Medulla oblongata (tissue), 1 donor: ENCODE measurements around the gene SLC38A1.
"Not testable (repeated sequence)": the region's sequence is repeated elsewhere in the genome, so short reads cannot be mapped to it uniquely, and the experiment has no call there.

Source experiments
- DNase-seq: peaks from one replicate; pipeline ENCODE4 v3.0.0-alpha.2; 2015; ENCODE audit errors: extremely low spot score

SLC38A1 gene

GRCh38 chr12:46268583-46269428, at the start of gene SLC38A1:
Gene SLC38A1, minus strand, starts transcription at chr12:46269043. Its CDS starts 29,243 bp downstream, at chr12:46239800.
- DNase-seq, result peak; percentile 83

- DNase-seq, result no peak
Observed at GRCh38 chr12:46318037-46318436, 49.2 kb upstream of the SLC38A1 start.

GRCh38 chr12:46304070-46304469, 35.2 kb upstream of the SLC38A1 start:
- DNase-seq, result no peak

GRCh38 chr12:46303039-46303666, 34.3 kb upstream of the SLC38A1 start:
- peak; percentile 38 for DNase-seq

- DNase-seq, result no peak
Observed at GRCh38 chr12:46300910-46301309, 32.1 kb upstream of the SLC38A1 start.

GRCh38 chr12:46299851-46300250, 31.0 kb upstream of the SLC38A1 start:
- DNase-seq, result no peak

- no peak for DNase-seq
Observed at GRCh38 chr12:46298261-46298660, 29.4 kb upstream of the SLC38A1 start.

GRCh38 chr12:46296822-46297221, 28.0 kb upstream of the SLC38A1 start:
- DNase-seq, result no peak

- DNase-seq, result no peak
Observed at GRCh38 chr12:46292754-46293402, 24.0 kb upstream of the SLC38A1 start.

- not testable (repeated sequence) for DNase-seq
Observed at GRCh38 chr12:46291953-46292352, 23.1 kb upstream of the SLC38A1 start.

GRCh38 chr12:46285177-46285576, 16.3 kb upstream of the SLC38A1 start:
- DNase-seq, result not testable (repeated sequence)

- no peak for DNase-seq
Observed at GRCh38 chr12:46282829-46283228, 14.0 kb upstream of the SLC38A1 start.

- DNase-seq, result no peak
Observed at GRCh38 chr12:46276756-46277155, 7.9 kb upstream of the SLC38A1 start.

- no peak for DNase-seq
Observed at GRCh38 chr12:46271863-46272262, 3.0 kb upstream of the SLC38A1 start.

GRCh38 chr12:46269429-46270241, 792 bp upstream of the SLC38A1 start:
- no peak for DNase-seq

- DNase-seq, result no peak
Observed at GRCh38 chr12:46267825-46268582, 839 bp downstream of the SLC38A1 start.

- no peak for DNase-seq
Observed at GRCh38 chr12:46267575-46267824, 1.3 kb downstream of the SLC38A1 start.

- DNase-seq, result peak; percentile 59
Observed at GRCh38 chr12:46266869-46267574, 1.8 kb downstream of the SLC38A1 start.

GRCh38 chr12:46266382-46266791, 2.5 kb downstream of the SLC38A1 start:
- peak; percentile 57 for DNase-seq

- DNase-seq, result no peak
Observed at GRCh38 chr12:46265734-46266133, 3.1 kb downstream of the SLC38A1 start.

GRCh38 chr12:46265102-46265501, 3.7 kb downstream of the SLC38A1 start:
- no peak for DNase-seq
